ENCODE data around the gene CDK18.

DNA sequence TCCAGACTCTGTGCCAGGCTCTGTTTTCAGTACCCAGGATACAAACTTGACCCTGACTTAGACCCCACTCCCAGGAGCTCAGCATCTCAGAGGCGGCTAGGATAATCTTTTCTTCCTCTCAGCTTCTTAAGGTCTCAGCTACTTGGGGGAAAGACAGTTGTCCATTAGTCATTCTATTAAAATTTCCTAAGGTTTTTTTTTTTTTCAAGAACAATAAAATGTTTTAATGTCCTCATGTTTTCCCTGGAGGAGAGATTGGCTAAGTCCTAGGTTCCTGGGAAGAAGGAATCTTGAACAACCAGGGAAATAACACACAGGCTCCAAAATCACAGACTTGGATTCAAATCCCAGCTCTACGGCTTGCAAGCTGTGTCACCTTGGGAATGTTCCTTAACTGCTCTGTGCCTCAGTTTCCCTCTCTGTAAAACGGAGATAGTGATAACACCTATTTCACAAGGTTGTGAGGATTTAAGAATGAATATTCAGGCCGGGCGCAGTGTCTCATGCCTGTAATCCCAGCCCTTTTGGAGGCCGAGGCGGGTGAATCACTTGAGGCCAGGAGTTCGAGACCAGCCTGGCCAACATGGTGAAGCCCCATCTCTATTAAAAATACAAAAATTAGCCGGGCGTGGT is 33.0 kb downstream of the CDK18 start:
- TF ChIP-seq, protein P1, sequence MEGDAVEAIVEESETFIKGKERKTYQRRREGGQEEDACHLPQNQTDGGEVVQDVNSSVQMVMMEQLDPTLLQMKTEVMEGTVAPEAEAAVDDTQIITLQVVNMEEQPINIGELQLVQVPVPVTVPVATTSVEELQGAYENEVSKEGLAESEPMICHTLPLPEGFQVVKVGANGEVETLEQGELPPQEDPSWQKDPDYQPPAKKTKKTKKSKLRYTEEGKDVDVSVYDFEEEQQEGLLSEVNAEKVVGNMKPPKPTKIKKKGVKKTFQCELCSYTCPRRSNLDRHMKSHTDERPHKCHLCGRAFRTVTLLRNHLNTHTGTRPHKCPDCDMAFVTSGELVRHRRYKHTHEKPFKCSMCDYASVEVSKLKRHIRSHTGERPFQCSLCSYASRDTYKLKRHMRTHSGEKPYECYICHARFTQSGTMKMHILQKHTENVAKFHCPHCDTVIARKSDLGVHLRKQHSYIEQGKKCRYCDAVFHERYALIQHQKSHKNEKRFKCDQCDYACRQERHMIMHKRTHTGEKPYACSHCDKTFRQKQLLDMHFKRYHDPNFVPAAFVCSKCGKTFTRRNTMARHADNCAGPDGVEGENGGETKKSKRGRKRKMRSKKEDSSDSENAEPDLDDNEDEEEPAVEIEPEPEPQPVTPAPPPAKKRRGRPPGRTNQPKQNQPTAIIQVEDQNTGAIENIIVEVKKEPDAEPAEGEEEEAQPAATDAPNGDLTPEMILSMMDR (IDR thresholded peaks at IDR 0.05; ENCODE audit: borderline replicate concordance, extremely low read depth, low read length, poor library complexity, severe bottlenecking): no peak
- TF ChIP-seq EZH2 (IDR thresholded peaks at IDR 0.05; ENCODE audit: borderline replicate concordance, low read depth, low read length, severe bottlenecking): no peak

Data from DND-41 (cell line).